ENCODE data around the gene ARFGAP2. TPM values are rescaled to one million over a fixed set of nuclear protein-coding genes. Genes with fewer than 3 reads are reported as not detected.

ARFGAP2 gene
- total RNA-seq, 1 donor from 2014 or later, result 90.9 TPM

DNA sequence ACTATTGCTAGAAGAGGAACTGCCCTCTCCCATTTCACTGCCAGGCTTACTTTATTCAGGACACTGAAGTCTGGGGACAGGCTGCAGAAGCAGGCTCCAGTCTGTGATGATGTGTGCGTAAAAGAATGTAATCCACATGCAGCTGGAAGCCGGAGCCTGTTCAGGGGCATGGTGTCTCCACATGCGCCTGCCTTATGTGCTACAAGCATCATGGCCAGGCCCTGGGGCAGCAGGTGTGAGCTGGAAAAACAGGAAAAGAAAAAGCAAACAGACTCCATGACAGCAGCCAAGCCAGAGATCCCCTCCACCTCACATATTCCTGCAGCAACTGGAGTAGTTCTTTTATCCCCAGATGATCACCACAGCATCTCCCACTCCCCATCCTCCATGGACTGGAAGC, 33.4 kb downstream of the ARFGAP2 start:
- intact Hi-C loops (cut with DNase I), result no loop called here
- TF ChIP-seq CTCF (IDR thresholded peaks at IDR 0.05), result no peak
- Histone ChIP-seq H3K4me3 (no peak overlapping the region), H3K36me3 (peaks cover 8% of the 10 kb centered on the region), H3K9me3 (no peaks in the 10 kb centered on the region), H3K27me3 (ENCODE audit: low read depth) (no peaks in the 10 kb centered on the region), H3K4me1 (no peaks in the 10 kb centered on the region), H3K27ac (no peak overlapping the region)
- DNase-seq (no peak), ATAC-seq (peak; percentile 44 to 67)

- ATAC-seq (no peak), DNase-seq (no peak)
- no peaks in the 10 kb centered on the region for H3K9me3 ChIP-seq
- no peaks in the 10 kb centered on the region for H3K4me1 ChIP-seq
- no peak overlapping the region for H3K4me3 ChIP-seq
- TF ChIP-seq CTCF (IDR thresholded peaks at IDR 0.05), result no peak
- H3K36me3 ChIP-seq, result peaks cover 17% of the 10 kb centered on the region
- no peaks in the 10 kb centered on the region for H3K27me3 ChIP-seq (ENCODE audit: low read depth)
- H3K27ac ChIP-seq, result no peak overlapping the region
- intact Hi-C loops (cut with DNase I), result no loop called here
Observed at GRCh38 chr11:47139878-47140277, 36.8 kb downstream of the ARFGAP2 start.

- intact Hi-C loops (cut with DNase I), result no loop called here
- Histone ChIP-seq H3K4me3 (no peak overlapping the region), H3K4me1 (no peaks in the 10 kb centered on the region), H3K27me3 (ENCODE audit: low read depth) (no peaks in the 10 kb centered on the region), H3K36me3 (peaks cover 17% of the 10 kb centered on the region), H3K27ac (no peak overlapping the region), H3K9me3 (no peaks in the 10 kb centered on the region)
- TF ChIP-seq CTCF (IDR thresholded peaks at IDR 0.05), result no peak
- ATAC-seq (no peak), DNase-seq (no peak)
Observed at GRCh38 chr11:47137476-47137875, 39.2 kb downstream of the ARFGAP2 start.

- DNase-seq (no peak), ATAC-seq (no peak)
- Histone ChIP-seq H3K4me3 (no peak overlapping the region), H3K4me1 (no peaks in the 10 kb centered on the region), H3K27me3 (ENCODE audit: low read depth) (no peaks in the 10 kb centered on the region), H3K9me3 (no peaks in the 10 kb centered on the region), H3K36me3 (peaks cover 17% of the 10 kb centered on the region), H3K27ac (no peak overlapping the region)
- no peak for TF ChIP-seq CTCF (IDR thresholded peaks at IDR 0.05)
- intact Hi-C loops (cut with DNase I), result no loop called here
Observed at GRCh38 chr11:47136921-47137320, 39.8 kb downstream of the ARFGAP2 start.

DNA sequence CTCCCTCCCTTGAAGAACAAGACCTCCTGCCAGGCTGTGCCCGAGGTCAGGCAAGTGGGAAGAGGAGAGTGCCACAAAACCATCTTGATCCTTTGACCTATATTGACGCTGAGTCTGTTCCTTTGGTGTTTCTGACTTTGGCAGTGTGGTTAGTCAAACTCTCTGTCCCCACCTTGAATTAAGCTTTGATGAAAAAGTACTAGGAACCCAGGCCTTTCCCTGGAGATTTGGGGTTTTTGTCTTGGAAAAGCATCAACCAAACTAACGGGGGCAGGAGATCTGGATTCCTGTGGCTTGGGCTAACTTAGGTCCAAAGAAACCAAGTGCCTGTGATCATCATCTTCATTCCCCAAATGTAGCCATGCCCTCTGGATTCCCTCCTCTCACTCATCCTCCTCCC, 40.4 kb downstream of the ARFGAP2 start:
- intact Hi-C loops (cut with DNase I), result no loop called here
- Histone ChIP-seq H3K9me3 (no peaks in the 10 kb centered on the region), H3K4me1 (no peaks in the 10 kb centered on the region), H3K36me3 (peaks cover 17% of the 10 kb centered on the region), H3K27ac (no peak overlapping the region), H3K27me3 (ENCODE audit: low read depth) (no peaks in the 10 kb centered on the region), H3K4me3 (no peak overlapping the region)
- ATAC-seq (no peak), DNase-seq (no peak)
- no peak for TF ChIP-seq CTCF (IDR thresholded peaks at IDR 0.05)

DNA sequence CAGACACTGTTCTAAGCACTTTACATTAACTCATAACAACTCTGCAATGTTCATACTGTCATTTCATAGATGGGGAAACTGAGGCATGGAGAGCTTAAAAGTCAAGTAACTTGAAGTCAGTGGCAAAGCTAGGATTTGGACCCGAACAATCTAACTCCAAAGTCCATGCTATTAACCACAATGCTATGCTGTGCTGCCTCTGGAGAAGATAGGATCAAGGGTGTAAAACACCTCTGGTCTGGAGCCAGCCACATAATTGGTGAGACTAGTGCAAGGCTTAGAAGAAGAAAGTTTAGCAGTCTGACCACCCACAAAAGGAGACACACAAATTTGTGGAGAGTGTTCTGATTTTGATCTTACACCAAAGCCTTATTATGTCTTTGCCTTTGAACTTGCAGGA, 43.7 kb downstream of the ARFGAP2 start:
- intact Hi-C loops (cut with DNase I), result no loop called here
- Histone ChIP-seq H3K9me3 (no peaks in the 10 kb centered on the region), H3K36me3 (peaks cover 9% of the 10 kb centered on the region), H3K4me3 (no peak overlapping the region), H3K27ac (no peak overlapping the region), H3K27me3 (ENCODE audit: low read depth) (no peaks in the 10 kb centered on the region), H3K4me1 (no peaks in the 10 kb centered on the region)
- no peak for TF ChIP-seq CTCF (IDR thresholded peaks at IDR 0.05)
- no peak for DNase-seq
- no peak for ATAC-seq

All from lower lobe of right lung (tissue), 2 donors.